SU-DHL-6 (cell line): ENCODE results near the gene CCR7.

ENCODE experiments used
- EZH2phosphoT487 ChIP-seq: fragments of 200-600 bp; sonication (generic), shearing (Covaris generic); conservative IDR thresholded peaks from 2 replicates; pipeline ENCODE4 v1.6.1; 2018; ENCODE audit warnings: mild to moderate bottlenecking, antibody characterized with exemption, low read length, moderate library complexity, mixed read lengths
- TF ChIP-seq, protein P1 (sequence below): fragments of 200-600 bp; sonication (generic); IDR thresholded peaks from one replicate; pipeline ENCODE4 v1.5.1; 2017; ENCODE audit warnings: antibody characterized with exemption, mild to moderate bottlenecking, low read length, moderate library complexity; ENCODE audit not compliant: insufficient read depth, poor library complexity, severe bottlenecking

DNA sequence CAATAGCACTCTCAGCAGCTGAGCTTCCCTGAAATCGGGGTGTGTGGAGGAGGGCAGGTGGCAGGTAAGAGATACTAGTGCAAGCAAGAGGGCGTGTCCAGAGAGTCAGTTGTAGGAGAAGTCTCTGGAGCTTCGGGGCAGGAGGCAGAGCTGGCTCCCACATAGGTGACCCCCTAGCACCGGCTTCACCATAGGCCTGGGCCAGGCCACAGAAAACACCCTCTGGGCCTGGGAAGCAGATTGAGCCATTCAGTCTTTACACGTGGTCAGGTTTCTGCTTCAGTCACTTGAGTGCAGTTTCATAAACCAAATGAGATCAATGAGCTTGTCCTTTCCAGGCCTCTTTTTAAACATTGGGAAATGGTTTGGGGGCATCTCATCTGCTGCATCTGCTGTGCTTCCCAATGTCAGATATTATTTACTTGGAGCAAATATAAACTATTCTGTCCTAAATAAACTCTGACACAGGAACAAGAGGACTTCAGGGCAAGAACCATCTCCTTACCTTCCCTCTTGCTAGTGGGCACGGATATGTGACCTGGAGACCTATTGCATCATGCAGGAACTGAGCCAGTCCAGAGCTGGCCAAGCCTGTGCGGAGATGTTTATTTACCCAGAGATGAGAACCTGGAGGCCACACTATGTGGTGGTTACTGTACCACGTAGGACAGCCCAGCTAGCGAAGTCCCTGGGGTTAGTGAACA is 16.1 kb downstream of the CCR7 start:
- TF ChIP-seq, protein P1, sequence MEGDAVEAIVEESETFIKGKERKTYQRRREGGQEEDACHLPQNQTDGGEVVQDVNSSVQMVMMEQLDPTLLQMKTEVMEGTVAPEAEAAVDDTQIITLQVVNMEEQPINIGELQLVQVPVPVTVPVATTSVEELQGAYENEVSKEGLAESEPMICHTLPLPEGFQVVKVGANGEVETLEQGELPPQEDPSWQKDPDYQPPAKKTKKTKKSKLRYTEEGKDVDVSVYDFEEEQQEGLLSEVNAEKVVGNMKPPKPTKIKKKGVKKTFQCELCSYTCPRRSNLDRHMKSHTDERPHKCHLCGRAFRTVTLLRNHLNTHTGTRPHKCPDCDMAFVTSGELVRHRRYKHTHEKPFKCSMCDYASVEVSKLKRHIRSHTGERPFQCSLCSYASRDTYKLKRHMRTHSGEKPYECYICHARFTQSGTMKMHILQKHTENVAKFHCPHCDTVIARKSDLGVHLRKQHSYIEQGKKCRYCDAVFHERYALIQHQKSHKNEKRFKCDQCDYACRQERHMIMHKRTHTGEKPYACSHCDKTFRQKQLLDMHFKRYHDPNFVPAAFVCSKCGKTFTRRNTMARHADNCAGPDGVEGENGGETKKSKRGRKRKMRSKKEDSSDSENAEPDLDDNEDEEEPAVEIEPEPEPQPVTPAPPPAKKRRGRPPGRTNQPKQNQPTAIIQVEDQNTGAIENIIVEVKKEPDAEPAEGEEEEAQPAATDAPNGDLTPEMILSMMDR: no peak
- TF ChIP-seq EZH2phosphoT487: no peak
